ENCODE results near the gene GPR153.

Gene GPR153

GRCh38 chr1:6268415-6268814 is 7.5 kb upstream of the GPR153 start:
- no peak for DNase-seq

- no peak for DNase-seq
These were observed 6.9 kb upstream of the GPR153 start for GRCh38 chr1:6267686-6268322.

GRCh38 chr1:6266641-6267040 is 5.7 kb upstream of the GPR153 start:
- no peak for DNase-seq

- no peak for DNase-seq
These were observed 4.3 kb upstream of the GPR153 start for GRCh38 chr1:6265151-6265550.

- no peak for DNase-seq
These were observed 2.8 kb upstream of the GPR153 start for GRCh38 chr1:6263716-6264115.

GRCh38 chr1:6262555-6263420 is 1.9 kb upstream of the GPR153 start:
- no peak for DNase-seq

- DNase-seq: no peak
These were observed 707 bp upstream of the GPR153 start for GRCh38 chr1:6261615-6261995.

- DNase-seq: no peak
These were observed 414 bp downstream of the GPR153 start for GRCh38 chr1:6260433-6260934.

- peak; percentile 65 for DNase-seq
These were observed 1.2 kb downstream of the GPR153 start for GRCh38 chr1:6259491-6260362.

GRCh38 chr1:6258675-6259074 is 2.2 kb downstream of the GPR153 start:
- no peak for DNase-seq

- no peak for DNase-seq
These were observed 3.3 kb downstream of the GPR153 start for GRCh38 chr1:6257541-6258069.

- DNase-seq: no peak
These were observed 4.3 kb downstream of the GPR153 start for GRCh38 chr1:6256645-6257044.

GRCh38 chr1:6254691-6255090 is 6.2 kb downstream of the GPR153 start:
- DNase-seq: no peak

- DNase-seq: no peak
These were observed 7.5 kb downstream of the GPR153 start for GRCh38 chr1:6253380-6253779.

GRCh38 chr1:6252374-6252710 is 8.6 kb downstream of the GPR153 start:
- DNase-seq: no peak

- DNase-seq: no peak
These were observed 9.1 kb downstream of the GPR153 start for GRCh38 chr1:6251681-6252373.

- DNase-seq: no peak
These were observed 9.7 kb downstream of the GPR153 start for GRCh38 chr1:6251233-6251632.

GRCh38 chr1:6249739-6250689 is 10.9 kb downstream of the GPR153 start:
- DNase-seq: no peak

GRCh38 chr1:6248932-6249738 is 11.8 kb downstream of the GPR153 start:
- no peak for DNase-seq

GRCh38 chr1:6248161-6248776 is 12.6 kb downstream of the GPR153 start:
- DNase-seq: no peak

Data from T-helper 9 cell (primary cell).